Activated CD8-positive, alpha-beta T cell treated with anti-CD3 and anti-CD28 coated beads for 36 hours (primary cell): ENCODE data around the gene ELL2. TPM values are rescaled to one million over a fixed set of nuclear protein-coding genes. Genes with fewer than 3 reads are reported as not detected.

ENCODE experiments used
- ATAC-seq: fragments of 200-7000 bp; cut with Tn5 transposase; one replicate; pipeline ENCODE4 v1.10.0; 2021; ENCODE audit warnings: mild to moderate bottlenecking, moderate library complexity
- CTCF ChIA-PET: fragments of 350-600 bp; sonication (Branson Sonifier 250); formaldehyde crosslinking; loops from one replicate; lab custom pipeline; 2021; ENCODE audit warnings: antibody characterized with exemption; lab: Charles Lee
- POLR2A ChIA-PET: fragments of 350-600 bp; sonication (Branson Sonifier 250); formaldehyde crosslinking; loops from one replicate; lab custom pipeline; 2021; ENCODE audit warnings: antibody characterized with exemption; lab: Charles Lee
- DNase-seq: peaks from one replicate; pipeline ENCODE4 v3.0.0-alpha.2; 2020
- H3K27ac Mint-ChIP-seq: one replicate; pipeline ENCODE4 v1.8.0; 2021; ENCODE audit warnings: mild to moderate bottlenecking, mixed read lengths
- H3K27me3 Mint-ChIP-seq: one replicate; pipeline ENCODE4 v1.8.0; 2021; ENCODE audit warnings: mixed read lengths
- H3K36me3 Mint-ChIP-seq: one replicate; pipeline ENCODE4 v1.8.0; 2021; ENCODE audit warnings: low read depth, mixed read lengths
- H3K4me1 Mint-ChIP-seq: one replicate; pipeline ENCODE4 v1.8.0; 2021; ENCODE audit warnings: low read depth, mixed read lengths
- H3K4me3 Mint-ChIP-seq: one replicate; pipeline ENCODE4 v1.8.0; 2021; ENCODE audit warnings: mild to moderate bottlenecking, moderate library complexity, mixed read lengths
- H3K9me3 Mint-ChIP-seq: one replicate; pipeline ENCODE4 v1.8.0; 2021; ENCODE audit warnings: mixed read lengths
- CTCF ChIP-seq: fragments of 200-600 bp; IDR thresholded peaks from one replicate; pipeline ENCODE4 v1.8.0; 2022; ENCODE audit warnings: antibody characterized with exemption, mild to moderate bottlenecking
- intact Hi-C: fragments of 100-400 bp; cut with micrococcal nuclease; formaldehyde crosslinking; loops from one replicate; pipeline ENCODE4 v1.10.0; 2022
- total RNA-seq, 2 experiments: library from RNA; stranded (reverse); gene quantifications; one replicate each; pipeline ENCODE4 v1.2.3, GENCODE V29; 2021

The ELL2 gene
- total RNA-seq, 2 experiments from 2014 or later: 39.7 to 46.3 TPM

- Mint-ChIP-seq H3K4me3 (no peak overlapping the region), H3K36me3 (peaks cover 38% of the 10 kb centered on the region), H3K27ac (no peak overlapping the region), H3K9me3 (no peaks in the 10 kb centered on the region), H3K27me3 (no peaks in the 10 kb centered on the region), H3K4me1 (peaks cover 10% of the 10 kb centered on the region)
- CTCF ChIA-PET: no interaction called here
- ATAC-seq: no peak
- DNase-seq: no peak
- TF ChIP-seq CTCF: no peak
- POLR2A ChIA-PET: no interaction called here
- intact Hi-C loops: no loop called here
These were observed 61.2 kb downstream of the ELL2 start for GRCh38 chr5:95900383-95900958.

GRCh38 chr5:95899829-95900228 lies 61.8 kb downstream of the ELL2 start:
- H3K4me1 Mint-ChIP-seq: peaks cover 10% of the 10 kb centered on the region
- H3K36me3 Mint-ChIP-seq: peaks cover 40% of the 10 kb centered on the region
- H3K4me3 Mint-ChIP-seq: no peak overlapping the region
- H3K27ac Mint-ChIP-seq: no peak overlapping the region
- ChIA-PET CTCF (no interaction called here), POLR2A (no interaction called here)
- H3K27me3 Mint-ChIP-seq: no peaks in the 10 kb centered on the region
- intact Hi-C loops: no loop called here
- no peaks in the 10 kb centered on the region for H3K9me3 Mint-ChIP-seq
- no peak for TF ChIP-seq CTCF
- no peak for ATAC-seq
- no peak for DNase-seq

- Mint-ChIP-seq H3K36me3 (peaks cover 39% of the 10 kb centered on the region), H3K4me3 (no peak overlapping the region), H3K4me1 (peaks cover 10% of the 10 kb centered on the region), H3K9me3 (no peaks in the 10 kb centered on the region), H3K27ac (no peak overlapping the region), H3K27me3 (no peaks in the 10 kb centered on the region)
- no peak for DNase-seq
- no peak for ATAC-seq
- TF ChIP-seq CTCF: no peak
- ChIA-PET CTCF (no interaction called here), POLR2A (no interaction called here)
- intact Hi-C loops: no loop called here
These were observed 62.6 kb downstream of the ELL2 start for GRCh38 chr5:95899006-95899405.

- Mint-ChIP-seq H3K4me3 (no peak overlapping the region), H3K9me3 (no peaks in the 10 kb centered on the region), H3K27ac (no peak overlapping the region), H3K27me3 (no peaks in the 10 kb centered on the region), H3K4me1 (no peaks in the 10 kb centered on the region), H3K36me3 (peaks cover 42% of the 10 kb centered on the region)
- TF ChIP-seq CTCF: no peak
- ChIA-PET POLR2A (no interaction called here), CTCF (interaction anchor here (1.3 kb wide), 1 partner anchor 115 kb away, joined by 3 read pairs; no protein-coding TSS in a partner anchor)
- intact Hi-C loops: no loop called here
- DNase-seq (no peak), ATAC-seq (no peak)
These were observed 65.9 kb downstream of the ELL2 start for GRCh38 chr5:95895771-95896170.

GRCh38 chr5:95895251-95895650 lies 66.4 kb downstream of the ELL2 start:
- H3K4me1 Mint-ChIP-seq: no peaks in the 10 kb centered on the region
- no peaks in the 10 kb centered on the region for H3K9me3 Mint-ChIP-seq
- ATAC-seq (no peak), DNase-seq (no peak)
- no peak overlapping the region for H3K4me3 Mint-ChIP-seq
- CTCF ChIA-PET: interaction anchor here (1.3 to 3.0 kb wide), 2 partner anchors 114 to 440 kb away, joined by 3 to 15 read pairs; no protein-coding TSS in a partner anchor
- POLR2A ChIA-PET: no interaction called here
- intact Hi-C loops: no loop called here
- H3K27ac Mint-ChIP-seq: no peak overlapping the region
- peaks cover 46% of the 10 kb centered on the region for H3K36me3 Mint-ChIP-seq
- no peaks in the 10 kb centered on the region for H3K27me3 Mint-ChIP-seq
- no peak for TF ChIP-seq CTCF
